IPS DF 19.7 (cell line): ENCODE measurements around the gene PHACTR4.
"Not testable (repeated sequence)": the region's sequence is repeated elsewhere in the genome, so short reads cannot be mapped to it uniquely, and the experiment has no call there.

ENCODE experiments used
- DNase-seq: peaks from one replicate; pipeline ENCODE4 v3.0.0-alpha.2; 2013; ENCODE audit warnings: low read depth, low spot score

The PHACTR4 gene

DNA sequence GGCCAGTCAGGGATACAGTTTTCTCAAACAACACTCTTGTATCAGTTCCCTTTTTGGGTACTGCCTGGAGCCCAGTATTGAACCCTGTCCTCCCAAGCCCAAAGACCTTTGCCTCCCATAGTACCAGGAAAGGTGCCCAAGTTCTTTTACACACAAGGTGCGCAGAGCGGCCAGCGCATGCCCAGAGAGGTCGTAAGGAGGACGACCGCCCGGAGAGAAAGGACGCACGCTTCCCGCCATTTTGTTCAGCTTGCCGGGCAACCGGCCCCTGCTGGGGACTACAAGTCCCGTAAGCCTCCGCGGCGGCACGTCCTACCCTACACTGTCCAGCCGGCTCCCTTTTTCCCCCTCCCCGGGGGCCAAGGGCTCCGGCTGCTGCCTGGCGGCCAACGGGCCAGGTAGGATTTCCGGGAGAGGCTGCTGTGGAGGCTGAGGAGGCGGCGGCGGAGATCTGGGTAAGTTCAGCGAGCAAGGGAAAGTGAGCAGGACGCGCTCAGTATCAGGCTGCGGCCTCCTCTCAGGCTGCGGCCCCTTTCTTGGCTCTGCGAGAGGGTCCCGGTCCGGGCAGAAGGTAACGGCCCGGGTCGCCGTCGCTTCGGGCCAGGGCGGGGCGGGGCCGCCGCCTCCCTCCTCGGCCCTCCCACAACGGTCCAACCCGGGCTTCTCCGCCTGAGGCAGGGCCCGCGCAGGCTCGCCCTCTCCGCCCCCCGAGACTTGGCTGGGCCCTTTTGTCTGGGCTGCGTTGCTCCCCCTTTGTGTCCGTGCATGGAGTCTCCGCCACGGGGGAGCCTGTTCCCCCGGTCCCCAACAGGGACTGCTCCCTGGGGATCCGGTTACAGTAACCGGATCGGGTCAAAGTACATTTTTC lies at the start of gene PHACTR4:
Gene PHACTR4, plus strand, starts transcription at position 370 of the 868 bp plus-strand sequence. CDS start 37,708 bp downstream, outside the sequence.
- peak; percentile 91 for DNase-seq

DNA sequence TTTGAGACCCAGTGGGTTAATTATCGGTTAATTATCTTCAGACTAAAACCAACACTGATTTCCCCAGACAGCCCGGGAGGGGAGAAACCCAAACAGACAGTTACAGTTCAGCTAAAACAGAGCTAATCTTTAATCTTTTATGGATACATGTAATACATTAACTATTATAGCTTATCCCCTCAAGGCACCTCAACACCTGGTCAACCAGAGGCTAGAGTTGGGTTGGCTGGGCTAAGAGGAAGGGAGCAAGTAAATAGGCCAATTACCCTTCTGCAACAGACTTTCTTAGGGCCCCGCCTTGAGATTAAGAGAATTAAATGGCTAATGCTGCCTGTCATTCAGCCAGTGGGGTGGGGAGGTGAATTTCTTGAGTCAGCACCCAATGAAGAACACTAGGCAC lies 47.3 kb upstream of the PHACTR4 start:
- DNase-seq = no peak

DNA sequence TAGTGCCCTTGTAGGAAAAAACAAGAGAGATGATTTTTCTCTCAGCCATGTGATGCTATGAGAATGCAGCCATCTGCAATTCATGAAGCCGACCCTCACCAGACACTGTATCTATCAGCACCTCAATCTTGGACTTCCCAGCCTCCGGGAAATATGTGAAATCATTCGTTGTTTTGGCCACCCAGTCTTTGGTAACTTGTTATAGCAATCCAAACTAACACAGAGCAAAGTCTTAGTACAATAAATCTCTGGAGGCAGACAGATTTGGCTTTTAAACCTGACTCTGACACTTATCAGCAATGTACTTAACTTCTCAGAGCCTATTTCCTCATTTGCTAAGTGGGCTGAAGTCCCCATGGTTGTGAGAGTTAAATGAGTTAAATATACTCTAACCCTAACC lies 45.8 kb upstream of the PHACTR4 start:
- no peak for DNase-seq

DNA sequence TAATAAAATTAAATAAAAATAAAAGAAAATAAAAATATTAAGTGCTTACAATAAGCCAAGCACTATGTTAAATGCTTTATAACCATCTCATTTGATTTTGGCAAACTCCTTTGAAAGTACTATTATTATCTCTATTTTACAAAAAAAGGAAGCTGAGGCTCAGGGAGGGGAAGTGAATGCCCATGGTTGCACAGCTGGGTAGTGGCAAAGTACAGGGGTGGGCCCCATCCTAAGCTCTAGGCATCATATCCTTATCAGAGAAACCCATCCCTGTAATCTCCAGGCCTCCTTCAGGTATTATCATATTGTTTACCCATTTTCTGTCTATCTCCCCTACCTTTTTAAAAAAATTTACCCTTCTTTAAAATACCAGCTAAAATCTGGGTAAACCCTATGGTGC lies 43.0 kb upstream of the PHACTR4 start:
- no peak for DNase-seq

DNA sequence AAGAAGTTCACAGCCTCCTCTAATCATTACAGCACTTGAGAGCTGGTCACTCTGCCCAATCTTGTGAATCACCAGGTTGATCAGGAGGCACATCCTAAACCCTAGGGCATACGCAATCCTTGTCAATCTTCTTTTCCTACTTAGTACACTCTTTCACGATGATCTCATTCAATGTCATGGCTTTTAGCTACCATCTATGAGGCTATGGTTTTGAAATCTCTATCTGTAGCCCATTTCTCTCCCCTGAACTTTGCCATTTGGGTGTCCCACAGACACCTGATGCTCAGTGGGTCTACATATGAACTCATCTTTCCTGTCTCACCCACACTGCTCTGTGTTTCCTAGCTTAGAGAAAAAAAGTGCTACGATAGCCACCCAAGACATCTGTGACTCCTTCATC lies 42.6 kb upstream of the PHACTR4 start:
- no peak for DNase-seq

DNA sequence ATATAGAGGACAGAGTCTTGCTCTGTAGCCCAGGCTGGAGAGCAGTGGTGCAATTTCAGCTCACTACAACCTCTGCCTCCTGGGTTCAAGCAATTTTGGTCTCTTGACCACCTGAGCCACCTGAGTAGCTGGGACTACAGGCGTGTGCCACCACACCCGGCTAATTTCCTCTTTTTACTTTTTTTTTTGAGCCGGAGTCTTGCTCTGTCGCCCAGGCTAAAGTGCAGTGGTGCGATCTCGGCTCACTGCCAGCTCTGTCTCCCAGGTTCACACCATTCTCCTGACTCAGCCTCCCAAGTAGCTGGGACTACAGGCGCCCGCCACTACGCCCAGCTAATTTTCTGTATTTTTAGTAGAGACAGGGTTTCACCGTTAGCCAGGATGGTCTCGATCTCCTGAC lies 42.1 kb upstream of the PHACTR4 start:
- DNase-seq = not testable (repeated sequence)

DNA sequence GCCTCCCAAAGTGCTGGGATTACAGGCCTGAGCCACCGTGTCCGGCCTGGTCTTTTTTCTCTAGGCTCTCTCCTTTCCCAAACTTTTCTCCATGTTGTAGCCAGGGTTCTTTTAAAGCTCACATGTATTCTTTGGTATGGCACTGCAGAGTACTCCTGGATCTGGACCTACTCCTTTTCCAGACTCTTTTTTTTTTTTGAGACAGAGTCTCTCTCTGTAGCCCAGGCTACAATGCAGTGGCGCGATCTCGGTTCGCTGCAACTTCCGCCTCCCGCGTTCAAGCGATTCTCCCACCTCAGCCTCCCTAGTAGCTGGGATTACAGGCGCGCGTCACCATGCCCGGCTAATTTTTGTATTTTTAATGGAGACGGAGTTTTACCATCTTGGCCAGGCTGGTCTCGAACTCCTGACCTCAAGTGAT lies 41.3 kb upstream of the PHACTR4 start:
- no peak for DNase-seq

DNA sequence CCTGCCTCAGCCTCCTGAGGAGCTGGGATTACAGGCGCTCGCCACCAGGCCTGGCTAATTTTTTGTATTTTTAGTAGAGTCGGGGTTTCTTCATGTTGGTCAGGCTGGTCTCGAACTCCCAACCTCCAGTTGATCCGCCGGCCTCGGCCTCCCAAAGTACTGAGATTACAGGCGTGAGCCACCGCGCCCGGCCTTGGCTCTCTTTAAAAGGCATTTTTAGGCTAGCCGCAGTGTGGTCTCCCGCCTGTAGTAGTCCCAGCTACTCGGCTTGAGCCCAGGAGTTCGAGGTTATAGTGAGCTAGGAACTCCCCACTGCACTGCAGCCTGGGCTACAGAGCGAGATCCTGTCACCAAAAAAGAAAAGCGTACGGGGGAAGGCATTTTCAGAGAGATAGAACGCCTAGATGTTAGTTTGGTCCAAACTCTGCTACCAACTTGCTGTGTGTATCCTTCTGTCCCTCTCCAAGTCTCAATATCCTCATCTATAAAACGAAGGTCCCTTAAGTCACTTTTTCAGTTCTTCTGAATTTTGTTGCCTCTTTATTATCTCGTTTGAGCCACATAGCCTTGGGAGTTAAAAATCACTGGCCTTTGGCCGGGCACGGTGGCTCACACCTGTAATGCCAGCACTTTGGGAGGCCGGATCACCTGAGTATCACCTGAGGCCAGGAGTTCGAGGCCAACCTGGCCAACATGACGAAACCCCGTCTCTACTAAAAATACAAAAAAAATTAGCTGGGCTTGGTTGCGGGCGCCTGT lies 40.0 kb upstream of the PHACTR4 start:
- DNase-seq = no peak

DNA sequence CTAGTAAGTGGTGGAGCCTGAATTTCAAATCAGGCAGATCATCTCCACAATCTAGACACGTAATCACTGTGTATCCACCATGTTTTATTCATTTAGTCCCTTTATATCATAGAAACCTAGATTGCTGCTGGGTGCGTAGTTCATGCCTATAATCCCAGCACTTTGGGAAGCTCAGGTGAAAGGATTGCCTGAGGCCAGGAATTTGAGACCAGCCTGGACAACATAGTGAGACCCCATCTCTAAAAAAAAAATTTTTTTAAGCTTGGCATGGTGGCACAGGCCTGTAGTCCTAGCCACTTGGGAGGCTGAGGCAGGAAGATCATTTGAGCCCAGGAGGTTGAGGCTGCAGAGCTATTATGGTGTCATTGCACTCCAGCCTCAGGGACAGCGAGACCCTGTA lies 30.6 kb upstream of the PHACTR4 start:
- no peak for DNase-seq

DNA sequence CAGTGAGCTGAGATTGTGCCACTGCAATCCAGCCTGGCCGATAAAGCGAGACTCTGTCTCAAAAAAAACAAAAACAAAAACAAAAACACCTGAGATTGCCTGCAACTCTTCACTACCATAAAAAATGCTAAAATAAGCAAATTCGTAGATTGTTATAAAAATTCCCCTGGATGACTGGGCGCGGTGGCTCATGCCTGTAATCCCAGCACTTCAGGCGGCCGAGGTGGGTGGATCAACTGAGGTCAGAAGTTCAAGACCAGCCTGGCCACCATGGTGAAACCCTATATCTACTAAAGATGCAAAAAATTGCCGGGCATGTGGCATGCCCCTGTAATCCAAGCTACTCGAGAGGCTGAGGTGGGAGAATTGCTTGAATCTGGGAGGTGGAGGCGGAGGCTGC lies 30.0 kb upstream of the PHACTR4 start:
- DNase-seq = no peak

DNA sequence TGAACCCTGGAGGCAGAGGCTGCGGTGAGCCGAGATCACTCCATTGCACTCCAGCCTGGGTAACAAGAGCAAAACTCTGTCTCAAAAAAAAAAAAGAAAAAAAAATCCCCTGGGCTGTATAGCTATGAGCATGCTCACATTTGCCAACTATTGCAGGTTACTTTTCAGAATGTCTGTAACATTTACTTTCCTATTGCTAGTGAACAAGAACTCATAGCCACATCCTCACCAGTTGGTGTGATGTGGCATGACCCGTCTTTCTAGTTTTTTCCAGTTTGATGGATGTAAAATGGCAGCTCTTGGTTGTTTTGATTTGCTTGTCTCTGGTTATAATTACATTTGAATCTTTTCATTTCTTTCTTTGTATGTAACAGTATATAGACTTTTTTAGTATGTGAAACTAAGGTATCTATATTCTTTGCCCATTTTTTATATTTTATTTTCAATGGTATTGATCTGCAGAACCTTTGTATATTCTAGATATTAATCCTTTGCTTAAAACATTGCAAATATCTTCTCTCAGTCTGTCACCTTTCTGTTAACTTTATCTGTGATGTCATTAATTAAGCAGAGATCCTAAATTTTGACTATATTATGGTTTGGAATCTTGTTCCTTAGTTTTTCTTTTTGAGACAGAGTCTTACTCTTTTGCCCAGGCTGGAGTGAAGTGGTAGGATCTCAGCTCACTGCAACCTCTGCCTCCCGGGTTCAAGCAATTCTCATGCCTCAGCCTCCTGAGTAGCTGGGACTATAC lies 29.1 kb upstream of the PHACTR4 start:
- no peak for DNase-seq

DNA sequence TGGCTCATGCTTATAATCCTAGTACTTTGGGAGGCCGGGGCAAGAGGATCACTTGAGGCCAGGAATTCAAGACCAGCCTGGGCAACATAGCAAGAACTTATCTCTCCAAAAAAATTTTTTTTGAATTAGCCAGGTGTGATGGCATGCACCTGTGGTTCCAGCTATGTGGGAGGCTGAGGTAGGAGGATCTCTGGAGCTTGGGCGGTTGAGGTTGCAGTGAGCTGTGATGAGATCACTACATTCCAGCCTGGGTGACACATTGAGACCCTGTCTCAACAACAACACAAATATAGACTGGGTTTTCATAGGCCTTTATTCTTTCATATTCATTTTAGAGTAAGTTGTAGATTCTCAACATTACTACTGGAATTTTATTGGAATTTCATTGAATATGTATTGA lies 27.9 kb upstream of the PHACTR4 start:
- DNase-seq = no peak

DNA sequence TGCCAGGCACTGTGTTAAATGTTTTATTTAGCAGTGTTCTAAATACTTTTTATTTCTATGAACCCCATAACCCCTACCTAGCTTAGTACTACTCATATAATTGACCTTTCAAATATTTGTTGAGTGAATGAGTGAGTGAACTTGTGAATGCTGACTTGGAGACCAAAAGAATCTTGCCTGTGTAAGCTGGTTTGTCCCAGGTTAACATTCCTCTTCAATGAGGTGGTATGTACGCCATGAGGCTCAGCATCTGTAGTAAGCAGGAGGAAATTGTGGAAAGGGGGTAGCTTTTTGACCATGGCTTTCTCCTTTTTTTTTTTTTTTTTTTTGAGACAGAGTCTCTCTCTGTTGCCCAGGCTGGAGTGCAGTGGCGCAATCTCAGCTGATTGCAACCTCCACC lies 26.1 kb upstream of the PHACTR4 start:
- DNase-seq = no peak

DNA sequence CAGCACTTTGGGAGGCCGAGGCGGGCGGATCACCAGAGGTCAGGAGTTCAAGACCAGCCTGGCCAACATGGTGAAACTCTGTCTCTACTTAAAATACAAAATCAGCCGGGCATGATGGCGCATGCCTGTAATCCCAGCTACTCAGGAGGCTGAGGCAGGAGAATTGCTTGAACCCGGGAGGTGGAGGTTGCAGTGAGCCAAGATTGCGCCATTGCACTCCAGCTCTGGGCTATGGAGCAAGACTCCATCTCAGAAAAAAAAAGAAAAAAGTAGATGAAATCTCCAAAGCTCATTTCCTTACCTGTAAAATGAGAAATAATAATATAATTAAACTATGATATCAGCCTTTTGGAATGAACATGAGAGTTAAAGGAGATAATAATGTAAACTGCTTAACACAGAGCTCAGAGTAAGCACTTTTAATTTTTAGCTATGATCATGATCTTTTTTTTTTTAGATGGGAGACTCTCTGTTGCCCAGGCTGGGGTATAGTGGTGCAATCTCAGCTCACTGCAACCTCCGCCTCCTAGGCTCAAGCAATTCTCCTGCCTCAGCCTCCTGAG lies 16.2 kb upstream of the PHACTR4 start:
- not testable (repeated sequence) for DNase-seq

DNA sequence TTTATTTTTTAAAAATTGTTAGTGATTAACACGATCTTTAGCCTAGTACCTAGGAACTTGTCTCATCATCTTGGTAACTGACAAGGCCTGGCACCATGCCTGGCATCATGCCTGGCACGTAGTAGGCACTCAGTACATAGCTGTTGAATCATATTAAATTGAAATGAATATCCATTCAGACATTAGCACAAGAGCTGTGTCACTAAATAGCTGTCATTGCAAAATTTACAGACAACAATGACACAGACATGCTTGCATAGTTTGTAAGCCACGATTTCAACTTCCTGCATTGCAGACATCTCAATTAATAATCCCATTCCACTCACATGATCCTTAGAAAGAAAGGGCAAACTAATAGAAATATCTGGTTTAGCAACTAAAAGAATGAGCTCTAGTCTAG lies 15.4 kb upstream of the PHACTR4 start:
- DNase-seq = no peak

DNA sequence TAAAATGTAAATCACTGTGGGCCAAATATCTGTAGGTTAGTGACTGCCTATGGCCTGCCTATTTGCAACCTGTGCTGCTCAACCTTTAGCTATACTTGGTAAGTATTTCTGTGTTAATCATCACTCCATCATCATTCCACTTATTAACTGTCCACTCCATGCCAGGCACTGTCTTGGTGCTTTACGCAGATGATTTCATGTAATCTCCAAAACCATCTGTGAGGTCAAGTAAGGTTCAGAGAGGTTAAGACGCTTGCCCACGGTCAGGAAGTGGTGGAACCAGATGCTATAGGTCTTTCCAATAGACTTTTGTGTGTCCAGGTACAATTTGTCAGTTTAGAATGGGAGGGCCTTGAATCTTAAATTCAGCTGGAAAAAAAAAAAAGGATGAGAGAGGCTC lies 10.8 kb upstream of the PHACTR4 start:
- DNase-seq = no peak

DNA sequence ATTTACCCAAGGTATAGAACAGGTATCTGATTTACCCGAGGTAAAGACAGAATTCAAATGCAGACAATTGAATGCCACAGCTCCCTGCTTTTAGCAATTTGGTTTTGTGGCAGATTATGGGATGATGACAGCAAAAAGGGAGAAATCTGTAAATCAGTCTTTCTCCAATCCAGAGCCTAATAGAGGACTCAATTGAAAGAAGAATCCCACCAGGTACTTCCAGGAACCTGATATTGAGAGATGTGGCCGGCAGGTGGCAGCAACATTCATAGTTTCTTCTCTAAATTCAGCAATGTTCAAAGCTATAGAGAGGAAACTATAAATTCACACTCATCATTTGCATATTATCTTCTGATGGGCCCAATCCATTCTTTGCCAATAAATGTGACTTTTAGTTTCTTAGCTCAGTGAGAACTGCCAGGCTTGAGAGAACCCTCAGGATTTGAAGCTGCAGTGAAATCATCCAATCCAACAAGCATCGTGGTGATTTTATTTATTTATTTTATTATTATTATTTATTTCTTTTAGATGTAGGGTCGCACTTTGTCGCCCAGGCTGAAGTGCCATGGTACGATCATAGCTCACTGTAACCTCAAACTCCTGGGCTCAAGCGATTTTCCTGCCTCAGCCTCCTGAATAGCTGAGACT lies 9.8 kb upstream of the PHACTR4 start:
- no peak for DNase-seq

DNA sequence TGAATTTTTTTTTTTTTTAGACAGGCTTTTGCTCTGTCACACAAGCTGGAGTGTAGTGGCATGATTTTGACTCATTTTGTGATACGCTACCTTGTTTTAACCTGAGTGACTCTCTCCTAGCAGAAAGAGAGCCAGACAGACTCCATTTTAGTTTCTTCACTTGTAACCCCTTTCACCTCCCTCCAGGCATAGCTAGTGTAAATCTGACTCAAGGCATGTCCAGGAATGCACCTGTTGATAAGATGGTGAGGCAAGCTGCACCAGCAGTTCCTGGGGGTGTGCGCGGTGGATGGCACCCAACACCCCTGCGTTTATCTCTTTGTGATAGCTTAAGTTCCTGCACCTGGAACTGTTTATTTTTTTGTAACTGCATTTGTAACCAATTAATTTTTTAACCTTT lies 4.7 kb upstream of the PHACTR4 start:
- no peak for DNase-seq

DNA sequence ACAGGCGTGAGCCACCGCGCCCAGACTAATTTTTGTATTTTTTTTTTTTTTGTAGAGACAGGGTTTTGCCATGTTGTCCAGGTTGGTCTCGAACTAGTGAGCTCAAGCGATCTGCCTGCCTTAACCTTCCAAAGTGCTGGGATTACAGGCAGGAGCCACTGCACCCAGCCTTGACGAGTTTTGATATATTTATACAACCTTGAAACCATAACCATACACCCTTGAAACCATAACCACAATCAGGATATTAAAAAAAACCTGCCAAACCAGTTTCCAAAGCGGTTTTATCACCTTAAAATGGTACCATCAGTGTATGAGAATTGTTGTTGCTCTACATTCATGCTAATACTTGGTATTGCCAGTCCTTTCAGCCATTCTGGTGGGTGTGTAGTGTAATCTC lies 3.7 kb upstream of the PHACTR4 start:
- no peak for DNase-seq

DNA sequence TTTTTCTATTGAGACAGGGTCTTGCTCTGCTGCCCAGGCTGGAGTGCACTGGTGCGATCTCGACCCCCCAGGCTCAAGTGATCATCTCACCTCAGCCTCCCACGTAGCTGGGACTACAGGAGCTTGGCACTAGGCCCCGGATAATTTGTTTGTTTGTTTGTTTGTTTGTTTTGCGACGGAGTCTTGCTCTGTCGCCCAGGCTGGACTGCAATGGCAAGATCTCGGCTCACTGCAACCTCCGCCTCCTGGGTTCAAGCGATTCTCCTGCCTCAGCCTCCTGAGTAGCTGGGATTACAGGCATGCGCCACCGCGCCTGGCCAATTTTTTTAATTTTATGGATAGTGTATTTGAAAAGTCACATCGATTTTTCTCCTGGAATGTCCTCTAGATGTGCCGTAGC lies 932 bp upstream of the PHACTR4 start:
- DNase-seq = not testable (repeated sequence)

DNA sequence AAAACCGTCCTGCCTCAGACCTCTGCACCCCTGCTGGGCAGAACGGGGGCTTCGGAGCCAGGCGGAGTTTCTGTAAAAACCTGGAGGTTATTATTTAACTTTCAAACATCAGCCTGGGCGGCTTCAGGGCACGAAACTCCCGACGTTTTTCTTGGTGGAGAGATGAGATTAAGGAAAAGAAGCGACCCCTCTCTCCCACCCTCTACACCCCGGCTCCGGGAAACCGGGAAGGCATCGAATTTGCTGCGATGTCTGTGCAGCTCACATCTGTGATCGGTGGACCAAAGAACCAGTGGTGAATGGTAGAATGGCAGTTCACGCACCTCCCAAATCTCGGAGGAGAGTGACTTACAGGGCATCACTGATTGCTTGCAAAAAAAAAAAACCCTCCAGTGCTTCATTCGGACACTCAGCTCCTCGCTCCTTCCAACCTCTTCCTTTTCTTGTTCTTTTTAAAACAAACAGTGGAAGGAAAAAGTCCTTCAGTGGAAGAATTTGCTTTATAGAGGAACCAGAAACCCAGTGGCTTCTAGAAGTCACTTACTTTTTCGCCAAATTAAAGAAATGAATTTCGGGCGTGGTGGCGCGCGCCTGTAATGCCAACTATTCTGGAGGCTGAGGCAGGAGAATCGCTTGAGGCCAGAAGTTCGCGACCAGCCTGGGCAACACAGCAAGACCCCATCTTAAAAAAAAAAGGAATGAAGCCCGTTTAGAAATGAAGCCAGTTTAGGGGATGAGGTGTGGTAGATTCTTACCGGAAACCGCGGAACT lies 884 bp downstream of the PHACTR4 start:
- no peak for DNase-seq
